OCI-LY1 (cell line): ENCODE data around the gene TRIM72.
"Not testable (repeated sequence)": the region's sequence is repeated elsewhere in the genome, so short reads cannot be mapped to it uniquely, and the experiment has no call there.

Experiments
- H2AFZ ChIP-seq: fragments of 200-600 bp; sonication (generic), shearing (Covaris generic); 2 replicates; pipeline ENCODE4 v1.6.0; 2014; ENCODE audit warnings: antibody characterized with exemption, mild to moderate bottlenecking, low read length
- H3F3A ChIP-seq: fragments of 200-600 bp; sonication (generic), shearing (Covaris generic); 2 replicates; pipeline ENCODE4 v1.6.0; 2014; ENCODE audit warnings: mild to moderate bottlenecking, antibody characterized with exemption, low read length, moderate library complexity; ENCODE audit not compliant: insufficient read depth
- H3K27ac ChIP-seq: fragments of 200-600 bp; sonication (generic); 2 replicates; pipeline ENCODE4 v1.5.1; 2014; ENCODE audit warnings: low read length, mixed run types, mild to moderate bottlenecking, low read depth; ENCODE audit not compliant: poor library complexity, severe bottlenecking
- H3K27me3 ChIP-seq: fragments of 200-600 bp; sonication (generic); 2 replicates; pipeline ENCODE4 v1.6.0; 2014; ENCODE audit warnings: antibody characterized with exemption, mild to moderate bottlenecking, low read length, moderate library complexity; ENCODE audit not compliant: insufficient read depth
- H3K36me3 ChIP-seq: fragments of 200-600 bp; sonication (generic); 2 replicates; pipeline ENCODE4 v1.6.1; 2014; ENCODE audit warnings: mild to moderate bottlenecking, antibody characterized with exemption, low read length, moderate library complexity, mixed read lengths; ENCODE audit not compliant: insufficient read depth
- H3K4me1 ChIP-seq: fragments of 200-600 bp; sonication (generic); 2 replicates; pipeline ENCODE4 v1.5.1; 2014; ENCODE audit warnings: mild to moderate bottlenecking, low read length, moderate library complexity; ENCODE audit not compliant: insufficient read depth, severe bottlenecking
- H3K4me2 ChIP-seq: fragments of 200-600 bp; sonication (generic), shearing (Covaris generic); 2 replicates; pipeline ENCODE4 v1.6.1; 2014; ENCODE audit warnings: low read length
- H3K4me3 ChIP-seq: fragments of 200-600 bp; sonication (generic); 2 replicates; pipeline ENCODE4 v1.5.1; 2014; ENCODE audit warnings: low read length, low read depth, mild to moderate bottlenecking, mixed read lengths; ENCODE audit not compliant: poor library complexity, severe bottlenecking
- H3K79me2 ChIP-seq: fragments of 200-600 bp; shearing (Covaris generic); 2 replicates; pipeline ENCODE4 v1.6.1; 2016; ENCODE audit warnings: mixed run types, low read length, mixed read lengths; ENCODE audit not compliant: insufficient read depth
- H3K9ac ChIP-seq: fragments of 200-600 bp; sonication (generic), shearing (Covaris generic); 2 replicates; pipeline ENCODE4 v1.6.1; 2014; ENCODE audit warnings: mild to moderate bottlenecking, low read length, mixed read lengths
- H3K9me2 ChIP-seq: fragments of 200-600 bp; sonication (generic), shearing (Covaris generic); 2 replicates; pipeline ENCODE4 v1.6.1; 2014; ENCODE audit warnings: low read depth, mild to moderate bottlenecking, low read length, mixed read lengths
- H3K9me3 ChIP-seq: fragments of 200-600 bp; shearing (Covaris generic); 2 replicates; pipeline ENCODE4 v1.6.1; 2014; ENCODE audit warnings: low read length, mixed read lengths
- H4K20me1 ChIP-seq: fragments of 200-600 bp; sonication (generic), shearing (Covaris generic); 2 replicates; pipeline ENCODE4 v1.6.0; 2016; ENCODE audit warnings: mild to moderate bottlenecking, low read length; ENCODE audit not compliant: insufficient read depth
- EZH2 ChIP-seq: fragments of 200-600 bp; sonication (generic), shearing (Covaris generic); IDR thresholded peaks from 2 replicates; pipeline ENCODE4 v1.8.0; 2017; ENCODE audit warnings: borderline replicate concordance, mixed run types, mild to moderate bottlenecking, antibody characterized with exemption, low read length, moderate library complexity, mixed read lengths
- TF ChIP-seq, protein P1 (sequence below): fragments of 200-600 bp; sonication (generic), shearing (Covaris generic); IDR thresholded peaks from 2 replicates; pipeline ENCODE4 v1.5.1; 2017; ENCODE audit warnings: mild to moderate bottlenecking, antibody characterized with exemption, low read length, moderate library complexity, mixed read lengths

TRIM72 gene, protein sequence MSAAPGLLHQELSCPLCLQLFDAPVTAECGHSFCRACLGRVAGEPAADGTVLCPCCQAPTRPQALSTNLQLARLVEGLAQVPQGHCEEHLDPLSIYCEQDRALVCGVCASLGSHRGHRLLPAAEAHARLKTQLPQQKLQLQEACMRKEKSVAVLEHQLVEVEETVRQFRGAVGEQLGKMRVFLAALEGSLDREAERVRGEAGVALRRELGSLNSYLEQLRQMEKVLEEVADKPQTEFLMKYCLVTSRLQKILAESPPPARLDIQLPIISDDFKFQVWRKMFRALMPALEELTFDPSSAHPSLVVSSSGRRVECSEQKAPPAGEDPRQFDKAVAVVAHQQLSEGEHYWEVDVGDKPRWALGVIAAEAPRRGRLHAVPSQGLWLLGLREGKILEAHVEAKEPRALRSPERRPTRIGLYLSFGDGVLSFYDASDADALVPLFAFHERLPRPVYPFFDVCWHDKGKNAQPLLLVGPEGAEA

DNA sequence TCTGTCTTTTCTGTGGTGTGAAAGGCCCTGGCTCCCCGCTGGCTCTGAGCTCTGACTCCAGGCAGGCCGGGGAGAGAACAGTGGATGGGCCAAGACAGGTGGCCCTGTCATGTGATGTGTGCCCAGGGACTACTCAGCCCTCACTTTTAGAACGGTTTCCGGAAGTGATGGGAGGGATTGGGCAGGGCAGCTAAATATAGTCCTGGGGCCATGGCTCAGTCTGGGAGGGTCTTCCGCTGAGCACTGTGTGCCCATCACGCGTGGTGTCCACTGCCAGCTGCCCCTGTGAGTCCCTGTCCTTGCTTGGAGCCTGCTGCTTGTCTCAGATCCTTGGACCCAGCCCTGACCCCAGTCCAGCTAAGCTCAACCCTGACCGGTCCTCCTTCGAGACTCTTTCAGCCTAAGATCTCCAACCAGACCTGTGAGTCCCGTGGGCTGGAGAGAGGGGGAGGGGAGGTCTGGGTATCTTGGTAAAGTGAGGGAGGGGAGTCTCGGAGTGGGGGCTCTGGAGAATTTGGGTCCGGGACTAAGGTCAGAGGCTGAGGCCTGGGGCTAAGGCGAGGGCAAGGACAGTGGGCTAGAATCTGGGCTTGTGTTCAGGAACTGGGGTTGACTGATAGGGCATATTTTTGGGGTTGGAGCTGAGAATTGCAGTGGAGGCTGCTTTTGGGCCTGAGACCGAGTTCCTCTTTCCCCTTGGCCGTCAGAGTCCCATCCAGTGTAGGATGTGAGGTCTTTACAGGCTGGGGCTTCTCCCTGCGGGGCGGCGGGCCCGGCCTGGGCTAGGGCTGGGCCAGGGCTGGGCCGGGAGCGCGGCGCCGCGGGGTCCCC, at the start of gene TRIM72:
Gene TRIM72, plus strand, starts transcription at position 243 of the 831 bp plus-strand sequence. CDS start 620 bp downstream, outside the sequence.
- no peak within 1 kb of the TSS for H3K27ac ChIP-seq
- H3K79me2 ChIP-seq, result no peaks in the 10 kb centered on the region
- no peaks in the 10 kb centered on the region for H3K9me3 ChIP-seq
- H3K27me3 ChIP-seq, result peaks cover 13% of the 10 kb centered on the region; the same call in 1 of the 2 replicates
- no peaks in the 10 kb centered on the region for H3K36me3 ChIP-seq
- TF ChIP-seq, protein P1, sequence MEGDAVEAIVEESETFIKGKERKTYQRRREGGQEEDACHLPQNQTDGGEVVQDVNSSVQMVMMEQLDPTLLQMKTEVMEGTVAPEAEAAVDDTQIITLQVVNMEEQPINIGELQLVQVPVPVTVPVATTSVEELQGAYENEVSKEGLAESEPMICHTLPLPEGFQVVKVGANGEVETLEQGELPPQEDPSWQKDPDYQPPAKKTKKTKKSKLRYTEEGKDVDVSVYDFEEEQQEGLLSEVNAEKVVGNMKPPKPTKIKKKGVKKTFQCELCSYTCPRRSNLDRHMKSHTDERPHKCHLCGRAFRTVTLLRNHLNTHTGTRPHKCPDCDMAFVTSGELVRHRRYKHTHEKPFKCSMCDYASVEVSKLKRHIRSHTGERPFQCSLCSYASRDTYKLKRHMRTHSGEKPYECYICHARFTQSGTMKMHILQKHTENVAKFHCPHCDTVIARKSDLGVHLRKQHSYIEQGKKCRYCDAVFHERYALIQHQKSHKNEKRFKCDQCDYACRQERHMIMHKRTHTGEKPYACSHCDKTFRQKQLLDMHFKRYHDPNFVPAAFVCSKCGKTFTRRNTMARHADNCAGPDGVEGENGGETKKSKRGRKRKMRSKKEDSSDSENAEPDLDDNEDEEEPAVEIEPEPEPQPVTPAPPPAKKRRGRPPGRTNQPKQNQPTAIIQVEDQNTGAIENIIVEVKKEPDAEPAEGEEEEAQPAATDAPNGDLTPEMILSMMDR, result no peak
- no peak for TF ChIP-seq EZH2
- H3K4me1 ChIP-seq, result no peaks in the 10 kb centered on the region
- no peak within 1 kb of the TSS for H3K4me2 ChIP-seq
- H4K20me1 ChIP-seq, result no peaks in the 10 kb centered on the region
- H3K9me2 ChIP-seq, result no peaks in the 10 kb centered on the region
- H3K9ac ChIP-seq, result no peak within 1 kb of the TSS
- H3F3A ChIP-seq, result no peaks in the 10 kb centered on the region
- no peak within 1 kb of the TSS for H3K4me3 ChIP-seq
- no peak within 1 kb of the TSS for H2AFZ ChIP-seq

DNA sequence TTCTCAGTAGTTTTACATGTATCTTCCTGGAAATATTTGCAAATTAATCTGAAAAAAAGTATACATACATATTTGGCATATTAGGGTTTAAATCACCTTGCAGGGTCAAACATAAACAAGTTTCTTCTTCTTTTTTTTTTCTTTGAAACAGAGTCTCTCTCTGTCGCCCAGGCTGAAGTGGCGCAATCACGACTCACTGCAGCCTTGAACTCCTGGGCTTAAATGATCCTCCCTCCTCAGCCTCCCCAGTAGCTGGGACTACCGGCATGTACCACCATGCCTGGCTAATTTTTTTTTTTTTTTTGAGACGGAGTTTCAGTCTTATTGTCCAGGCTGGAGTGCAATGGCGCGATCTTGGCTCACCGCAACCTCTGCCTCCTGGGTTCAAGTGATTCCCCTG, 46.6 kb upstream of the TRIM72 start:
- Histone ChIP-seq H3K27ac (no peak overlapping the region), H3F3A (no peaks in the 10 kb centered on the region), H3K27me3 (no peaks in the 10 kb centered on the region), H3K4me1 (no peaks in the 10 kb centered on the region), H3K4me3 (no peak overlapping the region), H4K20me1 (no peaks in the 10 kb centered on the region), H3K79me2 (no peaks in the 10 kb centered on the region), H3K36me3 (no peaks in the 10 kb centered on the region), H2AFZ (no peak overlapping the region), H3K9me3 (no peaks in the 10 kb centered on the region), H3K9ac (no peak overlapping the region), H3K9me2 (no peaks in the 10 kb centered on the region), H3K4me2 (no peak overlapping the region)
- TF ChIP-seq, protein P1, result no peak
- no peak for TF ChIP-seq EZH2

DNA sequence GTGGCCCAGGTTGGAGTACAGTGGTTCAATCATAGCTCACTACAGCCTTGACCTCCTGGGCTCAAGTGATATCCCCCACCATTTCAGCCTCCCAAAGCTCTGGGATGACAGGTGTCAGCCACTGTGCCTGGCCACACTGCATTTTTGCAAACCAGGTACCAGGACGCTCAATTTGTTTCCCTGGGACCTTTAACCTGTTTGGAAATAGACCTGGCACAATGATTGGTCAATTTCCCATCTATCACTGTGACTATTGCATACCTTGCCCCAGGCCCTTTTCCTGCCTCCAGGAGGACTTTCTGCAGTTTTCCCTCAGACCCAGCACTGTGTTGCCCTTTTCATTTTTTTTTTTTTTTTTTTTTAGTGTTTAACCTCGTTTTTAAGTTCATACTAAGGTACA, 45.1 kb upstream of the TRIM72 start:
- TF ChIP-seq, protein P1, result no peak
- TF ChIP-seq EZH2, result no peak
- Histone ChIP-seq H3F3A (no peaks in the 10 kb centered on the region), H3K4me3 (no peak overlapping the region), H2AFZ (no peak overlapping the region), H3K9ac (no peak overlapping the region), H3K9me2 (no peaks in the 10 kb centered on the region), H3K79me2 (no peaks in the 10 kb centered on the region), H3K27ac (no peak overlapping the region), H3K4me1 (no peaks in the 10 kb centered on the region), H3K36me3 (no peaks in the 10 kb centered on the region), H3K9me3 (no peaks in the 10 kb centered on the region), H3K4me2 (no peak overlapping the region), H3K27me3 (no peaks in the 10 kb centered on the region), H4K20me1 (no peaks in the 10 kb centered on the region)

DNA sequence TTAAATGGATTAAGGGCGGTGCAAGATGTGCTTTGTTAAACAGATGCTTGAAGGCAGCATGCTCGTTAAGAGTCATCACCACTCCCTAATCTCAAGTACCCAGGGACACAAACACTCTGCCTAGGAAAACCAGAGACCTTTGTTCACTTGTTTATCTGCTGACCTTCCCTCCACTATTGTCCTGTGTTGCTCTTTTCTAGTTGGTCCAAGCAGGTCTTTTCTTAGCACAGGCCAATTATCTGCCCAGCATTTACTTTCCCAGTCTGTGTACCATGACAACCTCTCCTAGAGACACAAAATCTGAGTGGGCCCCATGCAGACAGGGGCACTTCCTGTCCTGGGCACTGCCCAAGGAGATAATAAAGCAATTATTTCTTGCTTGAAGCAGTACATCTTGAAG, 43.9 kb upstream of the TRIM72 start:
- H3K9me2 ChIP-seq, H3K4me2 ChIP-seq, H3K9ac ChIP-seq, H3K9me3 ChIP-seq, H3K27me3 ChIP-seq, H3K27ac ChIP-seq, H3F3A ChIP-seq, H2AFZ ChIP-seq, H3K36me3 ChIP-seq, H3K4me1 ChIP-seq, H4K20me1 ChIP-seq, H3K4me3 ChIP-seq, H3K79me2 ChIP-seq: not testable (repeated sequence)
